GM23338 (cell line): ENCODE measurements around the gene VIPR1. TPM values are rescaled to one million over a fixed set of nuclear protein-coding genes. Genes with fewer than 3 reads are reported as not detected.

Source experiments
- ATAC-seq: fragments of 200-7000 bp; cut with Tn5 transposase; 3 replicates; pipeline ENCODE4 v1.9.1; 2020
- DNase-seq: peaks from one replicate; pipeline ENCODE4 v3.0.0-alpha.2; 2015; ENCODE audit warnings: low spot score
- H2AFZ ChIP-seq: fragments of 200-600 bp; sonication (generic); 2 replicates; pipeline ENCODE4 v1.8.0; 2016; ENCODE audit warnings: antibody characterized with exemption, mild to moderate bottlenecking, moderate library complexity
- H3F3A ChIP-seq: fragments of 200-600 bp; sonication (generic); replicated peaks from 2 replicates; pipeline ENCODE4 v1.8.0; 2017; ENCODE audit warnings: antibody characterized with exemption, mixed run types, low read depth
- H3K27ac ChIP-seq: fragments of 200-600 bp; sonication (generic); 2 replicates; pipeline ENCODE4 v1.6.1; 2016; ENCODE audit warnings: low read depth
- H3K27me3 ChIP-seq: fragments of 200-600 bp; sonication (generic); 2 replicates; pipeline ENCODE4 v1.8.0; 2016; ENCODE audit warnings: mild to moderate bottlenecking, mixed run types, moderate library complexity; ENCODE audit not compliant: insufficient read depth
- H3K36me3 ChIP-seq: fragments of 200-600 bp; sonication (generic); 2 replicates; pipeline ENCODE4 v1.8.0; 2016; ENCODE audit warnings: mild to moderate bottlenecking; ENCODE audit not compliant: insufficient read depth
- H3K4me1 ChIP-seq: fragments of 200-600 bp; sonication (generic); 2 replicates; pipeline ENCODE4 v1.8.0; 2016; ENCODE audit warnings: mild to moderate bottlenecking, moderate library complexity; ENCODE audit not compliant: insufficient read depth
- H3K4me2 ChIP-seq: fragments of 200-600 bp; sonication (generic); 2 replicates; pipeline ENCODE4 v1.7.1; 2017; ENCODE audit warnings: mixed run types
- H3K4me3 ChIP-seq: fragments of 200-600 bp; sonication (generic); 2 replicates; pipeline ENCODE4 v1.6.1; 2016; ENCODE audit warnings: mixed run types
- H3K79me2 ChIP-seq: fragments of 200-600 bp; sonication (generic); replicated peaks from 2 replicates; pipeline ENCODE4 v1.8.0; 2017; ENCODE audit warnings: mild to moderate bottlenecking; ENCODE audit not compliant: insufficient read depth
- H3K9me2 ChIP-seq: fragments of 200-600 bp; sonication (generic); 2 replicates; pipeline ENCODE4 v1.8.0; 2017; ENCODE audit not compliant: insufficient read depth
- H4K20me1 ChIP-seq: fragments of 200-600 bp; sonication (generic); replicated peaks from 2 replicates; pipeline ENCODE4 v1.8.0; 2017; ENCODE audit warnings: mild to moderate bottlenecking; ENCODE audit not compliant: insufficient read depth
- H3K27ac Mint-ChIP-seq: 2 replicates; pipeline ENCODE4 v1.8.0; 2020; ENCODE audit warnings: inconsistent platforms, mild to moderate bottlenecking, moderate library complexity, mixed read lengths
- H3K27me3 Mint-ChIP-seq: 3 replicates; pipeline ENCODE4 v1.8.0; 2022; ENCODE audit warnings: low read depth, mild to moderate bottlenecking, moderate library complexity, mixed read lengths, inconsistent platforms; ENCODE audit not compliant: insufficient read depth, poor library complexity
- H3K36me3 Mint-ChIP-seq: 3 replicates; pipeline ENCODE4 v1.8.0; 2021; ENCODE audit warnings: low read depth, mild to moderate bottlenecking, inconsistent platforms, moderate library complexity, mixed read lengths
- H3K4me1 Mint-ChIP-seq: 3 replicates; pipeline ENCODE4 v1.8.0; 2020; ENCODE audit warnings: mild to moderate bottlenecking, inconsistent platforms, mixed read lengths
- H3K4me3 Mint-ChIP-seq: 3 replicates; pipeline ENCODE4 v1.8.0; 2021; ENCODE audit warnings: moderate library complexity, mild to moderate bottlenecking, inconsistent platforms, mixed read lengths
- H3K9me3 Mint-ChIP-seq: 3 replicates; pipeline ENCODE4 v1.8.0; 2020; ENCODE audit warnings: moderate library complexity, mild to moderate bottlenecking, inconsistent platforms, mixed read lengths
- CREB1 ChIP-seq: fragments of 250-450 bp; sonication (Bioruptor Pico); IDR thresholded peaks from 2 replicates; pipeline ENCODE4 v1.5.0; 2020; ENCODE audit warnings: low read depth, mild to moderate bottlenecking, moderate library complexity
- CTCF ChIP-seq, 2 experiments: fragments of 200-600 bp in 1 of 2; sonication (generic) in 1 of 2; conservative IDR thresholded peaks; 2 replicates each; pipeline versions ENCODE4 v1.5.1 to v1.6.1; 2016 to 2017; ENCODE audit warnings: antibody characterized with exemption in 2 of 2, low read depth in 2 of 2, mild to moderate bottlenecking in 2 of 2, moderate library complexity in 1 of 2
- ETS1 ChIP-seq: IDR thresholded peaks from 2 replicates; pipeline ENCODE4 v1.6.1; 2016; ENCODE audit warnings: antibody characterized with exemption
- EZH2 ChIP-seq: fragments of 200-600 bp; sonication (generic); IDR thresholded peaks from one replicate; pipeline ENCODE4 v1.8.0; 2017; ENCODE audit warnings: antibody characterized with exemption, mild to moderate bottlenecking, low read depth; ENCODE audit not compliant: unreplicated experiment
- EZH2phosphoT487 ChIP-seq: fragments of 200-600 bp; sonication (generic); IDR thresholded peaks from one replicate; pipeline ENCODE4 v1.8.1; 2018; ENCODE audit warnings: antibody characterized with exemption; ENCODE audit not compliant: unreplicated experiment
- POLR2AphosphoS5 ChIP-seq: IDR thresholded peaks from 2 replicates; pipeline ENCODE4 v1.6.1; 2016; ENCODE audit warnings: antibody characterized with exemption, low read depth
- REST ChIP-seq: IDR thresholded peaks from one replicate; pipeline ENCODE4 v1.6.1; 2018; ENCODE audit warnings: antibody characterized with exemption; ENCODE audit not compliant: unreplicated experiment
- STAT1 ChIP-seq: IDR thresholded peaks from one replicate; pipeline ENCODE4 v1.6.1; 2016; ENCODE audit warnings: antibody characterized with exemption; ENCODE audit not compliant: unreplicated experiment
- ZNF331 ChIP-seq: fragments of 250-450 bp; sonication (Bioruptor Pico); IDR thresholded peaks from 2 replicates; pipeline ENCODE4 v1.5.0; 2020; ENCODE audit warnings: low read depth, mild to moderate bottlenecking, moderate library complexity
- polyA plus RNA-seq: library from polyadenylated mRNA; unstranded; fragments of >200 nt; fragmentation: Nextera tagmentation; extraction: Ambion mirVana; gene quantifications from 2 replicates; pipeline ENCODE4 v1.2.1, GENCODE V29; 2016
- total RNA-seq: library from RNA; depleted of rRNA; stranded (reverse); fragments of >200 nt; shearing (Covaris generic); gene quantifications from 2 replicates; pipeline ENCODE4 v1.2.3, GENCODE V29; 2014

Gene VIPR1
- total and polyA plus RNA-seq, 2 experiments from 2014 or later: 6.3 to 19.3 TPM

- TF ChIP-seq CTCF (conservative IDR thresholded peaks at IDR 0.05; ENCODE audit: low read depth in 2 of 2): no peak
- TF ChIP-seq POLR2AphosphoS5: no peak
- no peak for TF ChIP-seq ETS1
- TF ChIP-seq REST: no peak
- TF ChIP-seq EZH2phosphoT487: no peak
- no peak for TF ChIP-seq ZNF331
- no peak for TF ChIP-seq EZH2
Measured at GRCh38 chr3:42511201-42511600, 8.8 kb downstream of the VIPR1 start (continued).

GRCh38 chr3:42511736-42512135 lies 9.3 kb downstream of the VIPR1 start:
- H3K79me2 ChIP-seq: no peaks in the 10 kb centered on the region
- Mint-ChIP-seq H3K27ac (no peak overlapping the region), H3K4me1 (peaks cover 16% of the 10 kb centered on the region), H3K36me3 (no peaks in the 10 kb centered on the region; the same call in 2 of the 3 replicates), H3K27me3 (peaks cover 3% of the 10 kb centered on the region), H3K9me3 (no peaks in the 10 kb centered on the region; the same call in 2 of the 3 replicates), H3K4me3 (no peak overlapping the region)
- no peak overlapping the region for H3K27ac ChIP-seq
- H3K4me3 ChIP-seq: no peak overlapping the region
- ATAC-seq (no peak), DNase-seq (no peak)
- H3F3A ChIP-seq: no peaks in the 10 kb centered on the region
- no peaks in the 10 kb centered on the region; the same call in 1 of the 2 replicates for H4K20me1 ChIP-seq
- no peak overlapping the region for H2AFZ ChIP-seq
- H3K36me3 ChIP-seq: no peaks in the 10 kb centered on the region
- no peaks in the 10 kb centered on the region for H3K27me3 ChIP-seq
- peaks cover 11% of the 10 kb centered on the region for H3K4me1 ChIP-seq
- peaks cover 10% of the 10 kb centered on the region; the same call in 1 of the 2 replicates for H3K9me2 ChIP-seq
- H3K4me2 ChIP-seq: no peak overlapping the region
- no peak for TF ChIP-seq EZH2
- no peak for TF ChIP-seq CREB1 (CRISPR knock-in tag)
- TF ChIP-seq POLR2AphosphoS5: no peak
- TF ChIP-seq CTCF (conservative IDR thresholded peaks at IDR 0.05; ENCODE audit: low read depth in 2 of 2): no peak
- no peak for TF ChIP-seq STAT1
- no peak for TF ChIP-seq ZNF331
